ENCODE measurements around the gene ZNF286A.

- no peak for TF ChIP-seq GATA2 (IDR thresholded peaks at IDR 0.05; ENCODE audit: low read depth, low read length)
- TF ChIP-seq GATA3 (IDR thresholded peaks at IDR 0.05; ENCODE audit: low read depth, low read length), result no peak
These were observed 42.7 kb downstream of the ZNF286A start for GRCh38 chr17:15742051-15742795.
